ENCODE results near the gene PBX4. TPM values are rescaled to one million over a fixed set of nuclear protein-coding genes. Genes with fewer than 3 reads are reported as not detected.
"Not testable (repeated sequence)": the region's sequence is repeated elsewhere in the genome, so short reads cannot be mapped to it uniquely, and the experiment has no call there.

Gene PBX4, protein sequence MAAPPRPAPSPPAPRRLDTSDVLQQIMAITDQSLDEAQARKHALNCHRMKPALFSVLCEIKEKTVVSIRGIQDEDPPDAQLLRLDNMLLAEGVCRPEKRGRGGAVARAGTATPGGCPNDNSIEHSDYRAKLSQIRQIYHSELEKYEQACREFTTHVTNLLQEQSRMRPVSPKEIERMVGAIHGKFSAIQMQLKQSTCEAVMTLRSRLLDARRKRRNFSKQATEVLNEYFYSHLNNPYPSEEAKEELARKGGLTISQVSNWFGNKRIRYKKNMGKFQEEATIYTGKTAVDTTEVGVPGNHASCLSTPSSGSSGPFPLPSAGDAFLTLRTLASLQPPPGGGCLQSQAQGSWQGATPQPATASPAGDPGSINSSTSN
- total RNA-seq, result 10 to 100 TPM; 13.8 to 15.6 TPM

DNA sequence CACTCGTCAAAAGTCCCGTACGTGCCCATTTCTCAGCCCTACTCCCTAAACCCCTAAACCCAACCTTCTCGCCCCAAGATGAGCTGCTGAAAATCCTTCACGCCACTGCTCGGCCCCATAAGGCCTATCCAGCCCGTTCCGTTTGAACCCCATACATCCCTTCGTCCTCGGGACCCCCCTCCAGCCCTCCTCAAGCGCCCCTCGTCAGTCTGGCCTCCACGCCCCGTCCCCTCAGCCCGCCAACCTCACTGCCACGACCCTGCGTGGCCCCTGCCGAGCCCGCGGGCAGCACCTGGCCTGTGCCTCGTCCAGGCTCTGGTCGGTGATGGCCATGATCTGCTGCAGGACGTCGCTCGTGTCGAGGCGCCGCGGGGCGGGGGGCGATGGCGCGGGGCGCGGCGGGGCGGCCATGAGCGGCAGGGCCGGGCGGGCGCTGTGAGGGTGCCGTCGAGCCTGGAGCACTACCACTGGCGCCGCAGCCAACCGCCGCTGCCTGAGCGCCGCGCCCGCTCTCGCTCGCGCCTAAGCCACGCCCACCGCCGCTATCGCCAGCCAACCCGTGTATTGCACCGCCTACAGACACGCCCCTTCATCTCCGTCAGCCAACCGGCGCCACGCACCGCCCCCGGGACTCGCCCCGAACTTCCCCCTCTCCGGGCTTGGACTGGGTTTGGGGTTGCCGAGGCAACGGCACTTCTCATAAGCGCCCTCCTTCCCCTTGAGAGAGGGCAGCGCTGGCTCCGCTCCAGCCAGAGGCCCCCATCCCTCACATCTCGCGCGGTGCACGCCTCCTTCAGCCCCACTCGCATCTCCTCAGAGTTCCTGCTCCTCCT is at the start of gene PBX4:
PBX4 (minus strand) TSS at position 469 of the 833 bp plus-strand sequence; CDS start at position 411, 58 bp downstream.
- intact Hi-C loops (cut with micrococcal nuclease), result no loop called here
- H3K27ac Mint-ChIP-seq, result peak within 1 kb of the TSS; percentile 72
- H3K4me3 Mint-ChIP-seq, result peak within 1 kb of the TSS; percentile 80
- ChIA-PET CTCF (interaction anchor here (0.6 to 1.4 kb wide), 5 partner anchors 14 to 87 kb away, joined by 3 to 4 read pairs (median 3); no protein-coding TSS in a partner anchor), POLR2A (interaction anchor here (0.6 to 2.0 kb wide), 6 partner anchors 9 to 44 kb away, joined by 3 to 6 read pairs (median 4); no protein-coding TSS in a partner anchor)
- DNase-seq (peak; percentile 100), ATAC-seq (peak; percentile 96)
- no peaks in the 10 kb centered on the region for H3K27me3 Mint-ChIP-seq
- H3K4me1 Mint-ChIP-seq (ENCODE audit: low read depth), result peaks cover 40% of the 10 kb centered on the region
- peaks cover 5% of the 10 kb centered on the region for H3K36me3 Mint-ChIP-seq (ENCODE audit: low read depth)
- H3K9me3 Mint-ChIP-seq, result no peaks in the 10 kb centered on the region
- TF ChIP-seq, protein P1, sequence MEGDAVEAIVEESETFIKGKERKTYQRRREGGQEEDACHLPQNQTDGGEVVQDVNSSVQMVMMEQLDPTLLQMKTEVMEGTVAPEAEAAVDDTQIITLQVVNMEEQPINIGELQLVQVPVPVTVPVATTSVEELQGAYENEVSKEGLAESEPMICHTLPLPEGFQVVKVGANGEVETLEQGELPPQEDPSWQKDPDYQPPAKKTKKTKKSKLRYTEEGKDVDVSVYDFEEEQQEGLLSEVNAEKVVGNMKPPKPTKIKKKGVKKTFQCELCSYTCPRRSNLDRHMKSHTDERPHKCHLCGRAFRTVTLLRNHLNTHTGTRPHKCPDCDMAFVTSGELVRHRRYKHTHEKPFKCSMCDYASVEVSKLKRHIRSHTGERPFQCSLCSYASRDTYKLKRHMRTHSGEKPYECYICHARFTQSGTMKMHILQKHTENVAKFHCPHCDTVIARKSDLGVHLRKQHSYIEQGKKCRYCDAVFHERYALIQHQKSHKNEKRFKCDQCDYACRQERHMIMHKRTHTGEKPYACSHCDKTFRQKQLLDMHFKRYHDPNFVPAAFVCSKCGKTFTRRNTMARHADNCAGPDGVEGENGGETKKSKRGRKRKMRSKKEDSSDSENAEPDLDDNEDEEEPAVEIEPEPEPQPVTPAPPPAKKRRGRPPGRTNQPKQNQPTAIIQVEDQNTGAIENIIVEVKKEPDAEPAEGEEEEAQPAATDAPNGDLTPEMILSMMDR (IDR thresholded peaks at IDR 0.05), result no peak

DNA sequence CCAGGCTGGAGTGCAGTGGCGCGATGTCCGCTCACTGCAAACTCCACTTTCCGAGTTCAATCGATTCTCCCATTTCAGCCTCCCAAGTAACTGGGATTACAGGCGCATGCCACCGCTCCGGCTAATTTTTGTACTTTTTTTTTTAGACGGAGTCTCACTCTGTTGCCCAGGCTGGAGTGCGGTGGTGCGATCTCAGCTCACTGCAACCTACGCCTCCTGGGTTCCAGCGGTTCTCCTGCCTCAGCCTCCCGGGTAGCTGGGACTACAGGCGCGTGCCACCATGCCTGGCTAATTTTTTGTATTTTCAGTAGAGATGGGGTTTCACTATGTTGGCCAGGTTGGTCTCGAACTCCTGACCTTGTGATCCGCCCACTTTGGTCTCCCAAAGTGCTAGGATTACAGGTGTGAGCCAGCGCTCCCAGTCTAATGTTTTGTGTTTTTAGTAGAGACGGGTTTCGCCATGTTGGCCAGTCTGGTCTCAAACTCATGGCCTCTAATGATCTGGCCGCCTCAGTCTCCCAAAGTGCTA is 47.0 kb upstream of the PBX4 start:
- CTCF ChIA-PET, DNase-seq, H3K9me3 Mint-ChIP-seq, H3K27me3 Mint-ChIP-seq, ATAC-seq: not testable (repeated sequence)
- H3K4me1 Mint-ChIP-seq (ENCODE audit: low read depth), result peaks cover 33% of the 10 kb centered on the region
- peak overlapping the region; percentile 21 for H3K4me3 Mint-ChIP-seq
- H3K27ac Mint-ChIP-seq, result peak overlapping the region; percentile 46
- POLR2A ChIA-PET, result interaction anchor here (0.9 to 1.0 kb wide), 2 partner anchors 13 to 130 kb away, joined by 3 read pairs; no protein-coding TSS in a partner anchor
- H3K36me3 Mint-ChIP-seq (ENCODE audit: low read depth), result peaks cover 45% of the 10 kb centered on the region
- intact Hi-C loops (cut with micrococcal nuclease), result loop anchor here (10.0 kb wide), 1 partner anchor 149 kb away; no protein-coding TSS in a partner anchor

GRCh38 chr19:19663256-19664120 is 45.0 kb upstream of the PBX4 start, which contains the start of gene ATP13A1:
Gene ATP13A1, minus strand, starts transcription at chr19:19663676. Its CDS starts 10 bp downstream, at chr19:19663666.
- H3K9me3 Mint-ChIP-seq, result no peaks in the 10 kb centered on the region
- DNase-seq (peak; percentile 95), ATAC-seq (peak; percentile 69)
- ChIA-PET CTCF (interaction anchor here (1.1 to 3.5 kb wide), 4 partner anchors 19 to 296 kb away, joined by 3 to 14 read pairs (median 3); partner anchors contain the start of gene GMIP), POLR2A (interaction anchor here (0.6 to 2.8 kb wide), 19 partner anchors 12 to 253 kb away, joined by 3 to 23 read pairs (median 3); partner anchors contain the start of genes GMIP, LPAR2, ZNF14 and ZNF253)
- TF ChIP-seq, protein P1 (IDR thresholded peaks at IDR 0.05), result no peak
- H3K4me3 Mint-ChIP-seq, result peak within 1 kb of the TSS; percentile 88
- no peaks in the 10 kb centered on the region for H3K27me3 Mint-ChIP-seq
- H3K27ac Mint-ChIP-seq, result peak within 1 kb of the TSS; percentile 97
- peaks cover 29% of the 10 kb centered on the region for H3K4me1 Mint-ChIP-seq (ENCODE audit: low read depth)
- intact Hi-C loops (cut with micrococcal nuclease), result loop anchor here (10.0 kb wide), 1 partner anchor 151 kb away; no protein-coding TSS in a partner anchor
- H3K36me3 Mint-ChIP-seq (ENCODE audit: low read depth), result peaks cover 43% of the 10 kb centered on the region

DNA sequence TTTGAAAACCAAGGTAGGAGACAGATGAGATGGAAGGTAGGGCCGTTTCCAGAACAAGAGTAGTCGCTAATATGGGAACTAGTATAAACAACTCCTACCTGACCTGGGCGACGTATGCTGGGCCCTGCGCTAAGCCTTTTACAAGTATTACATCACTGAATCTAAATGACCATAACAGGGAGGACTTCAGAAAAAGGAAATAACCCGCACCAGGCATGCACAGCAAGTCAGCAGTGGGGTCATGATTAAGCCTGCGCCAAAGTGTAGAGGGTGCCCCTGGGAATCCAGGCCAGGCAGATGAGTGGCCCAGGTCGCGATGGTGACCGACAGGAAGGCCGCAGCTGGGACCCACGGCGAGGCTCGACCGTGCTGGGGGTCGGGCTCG is 44.4 kb upstream of the PBX4 start:
- no peaks in the 10 kb centered on the region for H3K9me3 Mint-ChIP-seq

More for the DNA sequence above, 44.4 kb upstream of the PBX4 start:
- no peak for DNase-seq
- Mint-ChIP-seq H3K36me3 (ENCODE audit: low read depth) (peaks cover 46% of the 10 kb centered on the region), H3K4me3 (peak overlapping the region; percentile 88), H3K4me1 (ENCODE audit: low read depth) (peaks cover 27% of the 10 kb centered on the region), H3K27ac (peak overlapping the region; percentile 94), H3K27me3 (no peaks in the 10 kb centered on the region)
- intact Hi-C loops (cut with micrococcal nuclease), result loop anchor here (10.0 kb wide), 1 partner anchor 152 kb away; no protein-coding TSS in a partner anchor
- ATAC-seq, result peak; percentile 0
- CTCF ChIA-PET, result interaction anchor here (1.1 to 3.5 kb wide), 5 partner anchors 19 to 296 kb away, joined by 3 to 14 read pairs (median 3); partner anchors contain the start of gene GMIP
- TF ChIP-seq, protein P1 (IDR thresholded peaks at IDR 0.05), result no peak
- POLR2A ChIA-PET, result interaction anchor here (0.6 to 2.8 kb wide), 17 partner anchors 11 to 253 kb away, joined by 3 to 23 read pairs (median 4); partner anchors contain the start of genes GMIP, LPAR2, ZNF14 and ZNF253
